ENCODE data around the gene SLC22A7. TPM values are rescaled to one million over a fixed set of nuclear protein-coding genes. Genes with fewer than 3 reads are reported as not detected.
"Not testable (repeated sequence)": the region's sequence is repeated elsewhere in the genome, so short reads cannot be mapped to it uniquely, and the experiment has no call there.

SLC22A7 gene
- total and polyA plus RNA-seq, 8 donors = not detected

DNA sequence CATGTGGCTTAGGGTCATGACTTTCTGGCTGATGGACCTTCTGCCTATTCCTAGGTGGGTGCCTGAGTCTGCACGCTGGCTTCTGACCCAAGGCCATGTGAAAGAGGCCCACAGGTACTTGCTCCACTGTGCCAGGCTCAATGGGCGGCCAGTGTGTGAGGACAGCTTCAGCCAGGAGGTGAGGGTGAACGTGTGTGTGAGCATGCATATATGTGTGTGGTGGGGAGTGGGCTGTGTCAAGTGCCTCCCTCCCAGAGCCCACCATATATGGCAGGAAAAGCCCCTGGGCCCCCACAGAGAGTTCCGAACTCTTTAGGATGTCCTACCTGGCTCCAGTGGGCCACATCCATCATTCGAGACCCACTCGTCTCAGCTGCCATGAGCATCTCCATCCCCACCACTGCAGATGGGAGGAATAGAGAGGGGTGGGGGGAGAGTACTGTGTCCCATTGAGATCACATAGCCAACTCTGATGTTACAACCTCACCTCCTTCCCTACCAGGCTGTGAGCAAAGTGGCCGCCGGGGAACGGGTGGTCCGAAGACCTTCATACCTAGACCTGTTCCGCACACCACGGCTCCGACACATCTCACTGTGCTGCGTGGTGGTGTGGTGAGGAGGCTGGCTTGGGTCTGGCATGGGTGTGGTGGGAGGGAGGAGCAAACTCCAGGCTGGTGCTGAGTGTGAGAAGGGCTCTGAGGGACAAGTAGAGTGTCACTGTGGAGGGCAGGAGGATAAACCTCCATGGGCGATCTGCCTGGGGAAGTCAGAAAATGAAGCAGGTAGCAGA is 3.2 kb downstream of the SLC22A7 start:
- TF ChIP-seq, protein P1, sequence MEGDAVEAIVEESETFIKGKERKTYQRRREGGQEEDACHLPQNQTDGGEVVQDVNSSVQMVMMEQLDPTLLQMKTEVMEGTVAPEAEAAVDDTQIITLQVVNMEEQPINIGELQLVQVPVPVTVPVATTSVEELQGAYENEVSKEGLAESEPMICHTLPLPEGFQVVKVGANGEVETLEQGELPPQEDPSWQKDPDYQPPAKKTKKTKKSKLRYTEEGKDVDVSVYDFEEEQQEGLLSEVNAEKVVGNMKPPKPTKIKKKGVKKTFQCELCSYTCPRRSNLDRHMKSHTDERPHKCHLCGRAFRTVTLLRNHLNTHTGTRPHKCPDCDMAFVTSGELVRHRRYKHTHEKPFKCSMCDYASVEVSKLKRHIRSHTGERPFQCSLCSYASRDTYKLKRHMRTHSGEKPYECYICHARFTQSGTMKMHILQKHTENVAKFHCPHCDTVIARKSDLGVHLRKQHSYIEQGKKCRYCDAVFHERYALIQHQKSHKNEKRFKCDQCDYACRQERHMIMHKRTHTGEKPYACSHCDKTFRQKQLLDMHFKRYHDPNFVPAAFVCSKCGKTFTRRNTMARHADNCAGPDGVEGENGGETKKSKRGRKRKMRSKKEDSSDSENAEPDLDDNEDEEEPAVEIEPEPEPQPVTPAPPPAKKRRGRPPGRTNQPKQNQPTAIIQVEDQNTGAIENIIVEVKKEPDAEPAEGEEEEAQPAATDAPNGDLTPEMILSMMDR (IDR thresholded peaks at IDR 0.05) = no peak
- TF ChIP-seq EP300 (IDR thresholded peaks at IDR 0.05) (no peak), POLR2AphosphoS5 (IDR thresholded peaks at IDR 0.05) (no peak), POLR2A (IDR thresholded peaks at IDR 0.05) (no peak)
- Histone ChIP-seq H3K9me3 (no peaks in the 10 kb centered on the region), H3K27ac (no peak overlapping the region), H3K36me3 (no peaks in the 10 kb centered on the region), H3K4me3 (no peak overlapping the region), H3K4me1 (no peaks in the 10 kb centered on the region), H3K27me3 (peaks cover 0 to 61% (median 0%) of the 10 kb centered on the region in 3 donors)
- intact Hi-C loops (cut with DNase I; ENCODE audit: low total_unique reads) = no loop called here
- DNase-seq = no peak
- WGBS, 5 donors = 85 to 87% (median 87%) methylated on average over 13 to 15 of the region's 15 CpGs

DNA sequence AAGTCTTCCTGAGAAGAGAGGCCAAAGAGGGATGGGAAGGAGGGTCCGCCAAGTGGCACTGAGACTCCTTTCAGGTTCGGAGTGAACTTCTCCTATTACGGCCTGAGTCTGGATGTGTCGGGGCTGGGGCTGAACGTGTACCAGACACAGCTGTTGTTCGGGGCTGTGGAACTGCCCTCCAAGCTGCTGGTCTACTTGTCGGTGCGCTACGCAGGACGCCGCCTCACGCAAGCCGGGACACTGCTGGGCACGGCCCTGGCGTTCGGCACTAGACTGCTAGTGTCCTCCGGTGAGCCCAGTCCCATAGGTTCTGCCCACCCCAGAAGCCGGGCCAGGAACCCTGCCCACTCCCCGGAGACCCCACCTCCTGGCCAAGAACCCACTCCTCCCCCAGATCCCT is 4.1 kb downstream of the SLC22A7 start:
- TF ChIP-seq POLR2AphosphoS5 (IDR thresholded peaks at IDR 0.05) = no peak
- TF ChIP-seq, protein P1 (IDR thresholded peaks at IDR 0.05) = no peak
- TF ChIP-seq EP300 (IDR thresholded peaks at IDR 0.05) = no peak
- TF ChIP-seq POLR2A (IDR thresholded peaks at IDR 0.05) = no peak
- intact Hi-C loops (cut with DNase I; ENCODE audit: low total_unique reads) = no loop called here
- Histone ChIP-seq H3K27ac (no peak overlapping the region), H3K9me3 (no peaks in the 10 kb centered on the region), H3K27me3 (peaks cover 0 to 61% (median 0%) of the 10 kb centered on the region in 3 donors), H3K36me3 (no peaks in the 10 kb centered on the region), H3K4me1 (no peaks in the 10 kb centered on the region), H3K4me3 (no peak overlapping the region)
- WGBS, 5 donors = 74 to 87% (median 85%) methylated on average over 7 to 19 of the region's 19 CpGs
- no peak for DNase-seq

DNA sequence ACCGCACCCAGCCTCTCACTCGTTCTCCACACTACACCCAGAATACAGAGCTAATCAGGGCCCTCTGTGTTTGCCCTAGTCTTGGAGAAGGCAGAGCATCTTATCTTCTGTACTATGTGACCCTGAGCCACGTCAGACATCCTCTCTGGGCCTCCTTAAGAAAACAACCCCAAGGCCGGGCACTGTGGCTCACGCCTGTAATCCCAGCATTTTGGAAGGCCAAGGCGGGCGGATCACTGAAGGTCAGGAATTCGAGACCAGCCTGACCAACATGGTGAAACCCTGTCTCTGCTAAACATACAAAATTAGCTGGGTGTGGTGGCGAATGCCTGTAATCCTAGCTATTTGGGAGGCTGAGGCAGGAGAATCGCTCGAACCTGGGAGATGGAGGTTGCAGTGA is 4.9 kb downstream of the SLC22A7 start:
- H3K36me3 ChIP-seq; DNase-seq; H3K27ac ChIP-seq; H3K4me1 ChIP-seq; intact Hi-C loops (cut with DNase I; ENCODE audit: low total_unique reads); H3K4me3 ChIP-seq; H3K9me3 ChIP-seq: not testable (repeated sequence)
- 82 to 88% (median 82%) methylated on average over 11 of the region's 11 CpGs for WGBS, 5 donors
- H3K27me3 ChIP-seq = peaks cover 0 to 66% (median 3%) of the 10 kb centered on the region in 3 donors

DNA sequence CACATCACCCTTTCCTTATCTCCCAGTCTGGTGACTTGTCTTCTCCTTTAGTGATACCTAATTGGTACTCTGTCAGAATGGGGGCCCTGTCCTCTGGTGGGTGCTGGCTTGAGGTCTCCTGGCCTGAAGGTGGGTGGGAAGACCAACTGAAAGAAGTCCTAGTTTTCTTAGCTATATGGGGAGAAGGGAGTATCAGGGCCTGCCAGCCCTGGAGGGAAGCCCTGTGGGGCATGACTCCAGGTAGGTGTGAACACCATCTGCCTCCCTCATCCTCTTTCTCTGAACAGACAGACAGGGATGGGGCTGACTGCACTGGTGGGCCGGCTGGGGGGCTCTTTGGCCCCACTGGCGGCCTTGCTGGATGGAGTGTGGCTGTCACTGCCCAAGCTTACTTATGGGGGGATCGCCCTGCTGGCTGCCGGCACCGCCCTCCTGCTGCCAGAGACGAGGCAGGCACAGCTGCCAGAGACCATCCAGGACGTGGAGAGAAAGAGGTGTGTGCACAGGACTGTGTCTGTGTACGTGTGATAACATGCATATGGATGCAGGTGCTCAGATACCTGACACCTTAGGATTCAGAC is 5.8 kb downstream of the SLC22A7 start:
- no peak for TF ChIP-seq POLR2A (IDR thresholded peaks at IDR 0.05)
- intact Hi-C loops (cut with DNase I; ENCODE audit: low total_unique reads) = no loop called here

DNA sequence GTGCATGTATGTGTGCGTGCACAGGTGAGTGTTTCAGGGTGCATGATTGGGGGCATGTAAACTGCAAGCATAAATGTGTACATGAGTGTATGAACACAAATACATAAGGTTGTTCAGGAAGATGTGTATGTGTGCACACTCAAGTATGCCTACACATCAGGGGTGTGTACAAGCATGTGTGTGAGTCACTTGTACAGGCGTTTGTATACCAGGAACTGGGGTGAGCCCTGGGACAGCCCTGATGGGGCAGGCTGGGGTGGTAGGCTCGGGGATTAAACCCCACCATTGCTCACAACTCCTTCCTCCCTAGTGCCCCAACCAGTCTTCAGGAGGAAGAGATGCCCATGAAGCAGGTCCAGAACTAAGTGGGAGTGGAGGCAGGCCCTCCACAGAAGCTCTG is 6.3 kb downstream of the SLC22A7 start:
- intact Hi-C loops (cut with DNase I; ENCODE audit: low total_unique reads) = no loop called here
- peaks cover 0 to 15% (median 13%) of the 10 kb centered on the region in 4 donors for H3K4me1 ChIP-seq
- no peak for DNase-seq
- no peak overlapping the region for H3K27ac ChIP-seq
- TF ChIP-seq, protein P1 (IDR thresholded peaks at IDR 0.05) = no peak
- no peak for TF ChIP-seq POLR2A (IDR thresholded peaks at IDR 0.05)
- TF ChIP-seq POLR2AphosphoS5 (IDR thresholded peaks at IDR 0.05) = no peak
- TF ChIP-seq EP300 (IDR thresholded peaks at IDR 0.05) = no peak
- H3K27me3 ChIP-seq = peaks cover 0 to 64% (median 10%) of the 10 kb centered on the region in 3 donors
- H3K36me3 ChIP-seq = no peaks in the 10 kb centered on the region
- WGBS, 5 donors = 66 to 81% (median 72%) methylated on average over 3 of the region's 3 CpGs
- H3K4me3 ChIP-seq = no peak overlapping the region
- H3K9me3 ChIP-seq = no peaks in the 10 kb centered on the region

More for the DNA sequence above, 5.8 kb downstream of the SLC22A7 start:
- Histone ChIP-seq H3K27ac (no peak overlapping the region), H3K36me3 (no peaks in the 10 kb centered on the region), H3K4me3 (no peak overlapping the region), H3K9me3 (no peaks in the 10 kb centered on the region), H3K4me1 (peaks cover 0 to 11% (median 10%) of the 10 kb centered on the region in 4 donors), H3K27me3 (peaks cover 0 to 66% (median 10%) of the 10 kb centered on the region in 3 donors)
- DNase-seq = no peak
- 69 to 78% (median 75%) methylated on average over 6 to 8 of the region's 8 CpGs for WGBS, 5 donors
